ENCODE measurements around the gene CCM2.

CCM2 gene

GRCh38 chr7:45119550-45119949 lies 119.5 kb downstream of the CCM2 start:
- in situ Hi-C loops (cut with MboI; ENCODE audit: low pct_unique_long_range_greater_than_20kb, low sequenced_read_pairs, unreplicated experiment), result no loop called here
- DNase-seq (ENCODE audit: low spot score), result no peak
- no peak for TF ChIP-seq CTCF (IDR thresholded peaks at IDR 0.05; ENCODE audit: extremely low read depth, insufficient read depth, missing control alignments)

GRCh38 chr7:45122975-45123860 lies 123.2 kb downstream of the CCM2 start:
- TF ChIP-seq CTCF (IDR thresholded peaks at IDR 0.05; ENCODE audit: extremely low read depth, insufficient read depth, missing control alignments), result no peak

DNA sequence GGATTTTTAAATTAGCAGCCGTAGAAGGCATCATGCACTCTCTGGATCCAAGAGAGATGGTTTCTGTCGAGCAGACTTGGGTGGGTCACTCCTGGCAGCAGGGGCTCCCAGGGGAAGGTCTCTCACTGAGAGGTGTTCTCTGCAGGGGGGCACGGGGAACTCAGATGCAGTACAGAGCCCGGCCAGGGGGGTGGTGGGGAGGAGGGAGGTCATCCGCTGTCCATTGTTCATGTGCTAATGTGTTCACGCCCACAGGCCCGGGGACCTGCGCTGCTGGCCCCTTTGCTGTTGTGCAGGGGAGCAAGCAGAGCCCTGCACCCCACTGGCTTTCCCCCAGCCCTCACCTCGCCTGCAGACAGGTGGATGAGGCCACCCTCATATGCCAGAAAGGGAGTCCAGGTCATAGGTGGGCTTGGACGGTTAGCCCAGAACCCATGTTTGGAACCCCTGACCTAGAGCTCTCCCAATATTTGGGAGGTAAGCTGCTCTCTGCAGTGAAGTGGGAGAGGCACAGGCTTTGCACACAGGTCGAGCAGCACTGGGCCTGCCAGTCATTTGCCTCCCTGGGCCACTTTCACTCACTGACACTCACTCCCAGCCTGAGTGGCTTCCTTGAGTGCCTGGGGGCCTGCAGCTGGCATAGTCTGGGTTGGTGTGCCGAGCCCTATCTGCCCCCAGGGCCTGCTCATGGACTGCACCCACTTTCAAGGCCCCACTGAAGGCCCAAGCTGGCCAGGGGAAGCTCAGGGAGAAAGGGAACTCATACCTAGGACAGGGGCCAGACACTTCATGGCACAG lies 124.1 kb downstream of the CCM2 start:
- in situ Hi-C loops (cut with MboI; ENCODE audit: low pct_unique_long_range_greater_than_20kb, low sequenced_read_pairs, unreplicated experiment), result no loop called here
- no peak for DNase-seq (ENCODE audit: low spot score)
- no peak for TF ChIP-seq CTCF (IDR thresholded peaks at IDR 0.05; ENCODE audit: extremely low read depth, insufficient read depth, missing control alignments)

More at GRCh38 chr7:45122975-45123860, 123.2 kb downstream of the CCM2 start:
- in situ Hi-C loops (cut with MboI; ENCODE audit: low pct_unique_long_range_greater_than_20kb, low sequenced_read_pairs, unreplicated experiment), result no loop called here
- no peak for DNase-seq (ENCODE audit: low spot score)

GRCh38 chr7:45125193-45125904 lies 125.3 kb downstream of the CCM2 start:
- in situ Hi-C loops (cut with MboI; ENCODE audit: low pct_unique_long_range_greater_than_20kb, low sequenced_read_pairs, unreplicated experiment), result loop anchor here (25.0 kb wide), 1 partner anchor 538 kb away; the partner anchor contains the start of gene TMED4
- TF ChIP-seq CTCF (IDR thresholded peaks at IDR 0.05; ENCODE audit: extremely low read depth, insufficient read depth, missing control alignments), result no peak
- DNase-seq (ENCODE audit: low spot score), result no peak

Measured in GM13977 (cell line).